Measurements from ENCODE around the gene NBDY. TPM values are rescaled to one million over a fixed set of nuclear protein-coding genes. Genes with fewer than 3 reads are reported as not detected.
A peak's percentile ranks its signal among the peaks of the same experiment; 100 is the strongest.

NBDY gene
- total RNA-seq, 1 experiment from 2014 or later = 44.7 TPM

- H3K4me3 Mint-ChIP-seq = no peak overlapping the region
- no peak for TF ChIP-seq AFF4 (CRISPR knock-in tag; IDR thresholded peaks at IDR 0.05; ENCODE audit: borderline replicate concordance)
- TF ChIP-seq ZNF121 (CRISPR knock-in tag; IDR thresholded peaks at IDR 0.05) = no peak
- no peak for TF ChIP-seq MXD4 (CRISPR knock-in tag; IDR thresholded peaks at IDR 0.05; ENCODE audit: borderline replicate concordance)
- TF ChIP-seq NR1H2 (CRISPR knock-in tag; IDR thresholded peaks at IDR 0.05) = no peak
- TF ChIP-seq TCF7 (CRISPR knock-in tag; IDR thresholded peaks at IDR 0.05; ENCODE audit: low read depth) = no peak
- no peak for TF ChIP-seq ZNF671 (CRISPR knock-in tag; IDR thresholded peaks at IDR 0.05)
- CTCF ChIA-PET = no interaction called here
- H3K27me3 Mint-ChIP-seq (ENCODE audit: low read depth) = no peaks in the 10 kb centered on the region
- ATAC-seq (no peak), DNase-seq (ENCODE audit: low spot score) (no peak)
- no peaks in the 10 kb centered on the region for H3K9me3 Mint-ChIP-seq
- POLR2A ChIA-PET = no interaction called here
- H3K27ac Mint-ChIP-seq = peak overlapping the region; percentile 47
- peaks cover 2% of the 10 kb centered on the region; the same call in 1 of the 2 replicates for H3K36me3 Mint-ChIP-seq
- H3K4me1 Mint-ChIP-seq = peaks cover 24% of the 10 kb centered on the region
Measured at GRCh38 chrX:56765811-56766553, 36.9 kb downstream of the NBDY start.

- TF ChIP-seq, protein P1, sequence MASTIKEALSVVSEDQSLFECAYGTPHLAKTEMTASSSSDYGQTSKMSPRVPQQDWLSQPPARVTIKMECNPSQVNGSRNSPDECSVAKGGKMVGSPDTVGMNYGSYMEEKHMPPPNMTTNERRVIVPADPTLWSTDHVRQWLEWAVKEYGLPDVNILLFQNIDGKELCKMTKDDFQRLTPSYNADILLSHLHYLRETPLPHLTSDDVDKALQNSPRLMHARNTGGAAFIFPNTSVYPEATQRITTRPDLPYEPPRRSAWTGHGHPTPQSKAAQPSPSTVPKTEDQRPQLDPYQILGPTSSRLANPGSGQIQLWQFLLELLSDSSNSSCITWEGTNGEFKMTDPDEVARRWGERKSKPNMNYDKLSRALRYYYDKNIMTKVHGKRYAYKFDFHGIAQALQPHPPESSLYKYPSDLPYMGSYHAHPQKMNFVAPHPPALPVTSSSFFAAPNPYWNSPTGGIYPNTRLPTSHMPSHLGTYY (CRISPR knock-in tag; IDR thresholded peaks at IDR 0.05) = no peak
- TF ChIP-seq ZNF396 (CRISPR knock-in tag; IDR thresholded peaks at IDR 0.05; ENCODE audit: borderline replicate concordance) (no peak), EMX1 (CRISPR knock-in tag; IDR thresholded peaks at IDR 0.05) (no peak), MXD4 (CRISPR knock-in tag; IDR thresholded peaks at IDR 0.05; ENCODE audit: borderline replicate concordance) (no peak), ATF1 (CRISPR knock-in tag; IDR thresholded peaks at IDR 0.05) (no peak), MAX (CRISPR knock-in tag; IDR thresholded peaks at IDR 0.05) (no peak), CREB1 (CRISPR knock-in tag; IDR thresholded peaks at IDR 0.05) (no peak), GABPB1 (CRISPR knock-in tag; IDR thresholded peaks at IDR 0.05) (no peak), TP53 (CRISPR knock-in tag; IDR thresholded peaks at IDR 0.05) (no peak), SOX15 (CRISPR knock-in tag; IDR thresholded peaks at IDR 0.05) (no peak), NR2C2 (CRISPR knock-in tag; IDR thresholded peaks at IDR 0.05) (no peak), ZNF232 (CRISPR knock-in tag; IDR thresholded peaks at IDR 0.05) (no peak), SMAD4 (CRISPR knock-in tag; IDR thresholded peaks at IDR 0.05) (no peak), ETV6 (CRISPR knock-in tag; IDR thresholded peaks at IDR 0.05) (no peak), ZNF121 (CRISPR knock-in tag; IDR thresholded peaks at IDR 0.05) (no peak), STAT6 (CRISPR knock-in tag; conservative IDR thresholded peaks at IDR 0.05; ENCODE audit: low read depth) (no peak), KAT7 (CRISPR knock-in tag; IDR thresholded peaks at IDR 0.05; ENCODE audit: borderline replicate concordance) (no peak)
- TF ChIP-seq, protein P2, sequence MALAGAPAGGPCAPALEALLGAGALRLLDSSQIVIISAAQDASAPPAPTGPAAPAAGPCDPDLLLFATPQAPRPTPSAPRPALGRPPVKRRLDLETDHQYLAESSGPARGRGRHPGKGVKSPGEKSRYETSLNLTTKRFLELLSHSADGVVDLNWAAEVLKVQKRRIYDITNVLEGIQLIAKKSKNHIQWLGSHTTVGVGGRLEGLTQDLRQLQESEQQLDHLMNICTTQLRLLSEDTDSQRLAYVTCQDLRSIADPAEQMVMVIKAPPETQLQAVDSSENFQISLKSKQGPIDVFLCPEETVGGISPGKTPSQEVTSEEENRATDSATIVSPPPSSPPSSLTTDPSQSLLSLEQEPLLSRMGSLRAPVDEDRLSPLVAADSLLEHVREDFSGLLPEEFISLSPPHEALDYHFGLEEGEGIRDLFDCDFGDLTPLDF (CRISPR knock-in tag; IDR thresholded peaks at IDR 0.05) = no peak
- TF ChIP-seq, protein P3, sequence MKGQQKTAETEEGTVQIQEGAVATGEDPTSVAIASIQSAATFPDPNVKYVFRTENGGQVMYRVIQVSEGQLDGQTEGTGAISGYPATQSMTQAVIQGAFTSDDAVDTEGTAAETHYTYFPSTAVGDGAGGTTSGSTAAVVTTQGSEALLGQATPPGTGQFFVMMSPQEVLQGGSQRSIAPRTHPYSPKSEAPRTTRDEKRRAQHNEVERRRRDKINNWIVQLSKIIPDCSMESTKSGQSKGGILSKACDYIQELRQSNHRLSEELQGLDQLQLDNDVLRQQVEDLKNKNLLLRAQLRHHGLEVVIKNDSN (CRISPR knock-in tag; IDR thresholded peaks at IDR 0.05) = no peak
- TF ChIP-seq, protein P4, sequence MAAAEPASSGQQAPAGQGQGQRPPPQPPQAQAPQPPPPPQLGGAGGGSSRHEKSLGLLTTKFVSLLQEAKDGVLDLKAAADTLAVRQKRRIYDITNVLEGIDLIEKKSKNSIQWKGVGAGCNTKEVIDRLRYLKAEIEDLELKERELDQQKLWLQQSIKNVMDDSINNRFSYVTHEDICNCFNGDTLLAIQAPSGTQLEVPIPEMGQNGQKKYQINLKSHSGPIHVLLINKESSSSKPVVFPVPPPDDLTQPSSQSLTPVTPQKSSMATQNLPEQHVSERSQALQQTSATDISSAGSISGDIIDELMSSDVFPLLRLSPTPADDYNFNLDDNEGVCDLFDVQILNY (CRISPR knock-in tag; IDR thresholded peaks at IDR 0.05) = no peak
- ChIA-PET POLR2A (no interaction called here), CTCF (no interaction called here)
- Mint-ChIP-seq H3K9me3 (no peaks in the 10 kb centered on the region), H3K27me3 (ENCODE audit: low read depth) (no peaks in the 10 kb centered on the region), H3K4me1 (peaks cover 21% of the 10 kb centered on the region), H3K4me3 (no peak overlapping the region), H3K36me3 (peaks cover 2% of the 10 kb centered on the region; the same call in 1 of the 2 replicates), H3K27ac (peak overlapping the region; percentile 47)
- DNase-seq (ENCODE audit: low spot score) (no peak), ATAC-seq (no peak)
Measured at GRCh38 chrX:56766554-56767347, 37.7 kb downstream of the NBDY start.
